Gastrocnemius medialis (tissue), 4 donors: ENCODE data around the gene ACYP1. TPM values are rescaled to one million over a fixed set of nuclear protein-coding genes. Genes with fewer than 3 reads are reported as not detected.

ENCODE experiments used
- ATAC-seq, 2 donors: fragments of 150-250 bp; one replicate each; pipeline ENCODE4 v1.9.1; 2016
- DNase-seq, 2 donors: peaks; one replicate each; pipeline ENCODE4 v3.0.0-alpha.2; 2019
- H3K27ac ChIP-seq, 4 donors: fragments of 200-600 bp; sonication (generic); 1 replicate in 1 of 4; 2 replicates in 3 of 4; pipeline ENCODE4 v1.5.1; 2016 to 2018; ENCODE audit warnings: mild to moderate bottlenecking in 2 of 4, moderate library complexity in 1 of 4
- H3K27me3 ChIP-seq, 3 donors: fragments of 200-600 bp; sonication (generic) in 2 of 3; 1 replicate in 1 of 3; 2 replicates in 2 of 3; pipeline versions ENCODE4 v1.5.1 to v1.6.0; 2016 to 2019; ENCODE audit warnings: mild to moderate bottlenecking in 1 of 3, moderate library complexity in 1 of 3
- H3K36me3 ChIP-seq, 2 donors: fragments of 200-600 bp; sonication (generic) in 1 of 2; one replicate each; pipeline ENCODE4 v1.5.1; 2017 to 2018
- H3K4me1 ChIP-seq, 2 donors: fragments of 200-600 bp; sonication (generic) in 1 of 2; one replicate each; pipeline ENCODE4 v1.5.1; 2016 to 2017; ENCODE audit warnings: mild to moderate bottlenecking in 2 of 2
- H3K4me3 ChIP-seq, 4 donors: fragments of 200-600 bp; sonication (generic) in 3 of 4; 1 replicate in 1 of 4; 2 replicates in 3 of 4; pipeline ENCODE4 v1.5.1; 2016 to 2019; ENCODE audit warnings: mild to moderate bottlenecking in 2 of 4
- H3K9me3 ChIP-seq, 3 donors: fragments of 200-600 bp; sonication (generic) in 2 of 3; 1 replicate in 1 of 3; 2 replicates in 2 of 3; pipeline ENCODE4 v1.5.1; 2016 to 2019
- POLR2A ChIP-seq, 2 donors: fragments of 450-650 bp; IDR thresholded peaks; one replicate each; pipeline ENCODE4 v1.6.1; 2017; ENCODE audit warnings: antibody characterized with exemption in 2 of 2, mild to moderate bottlenecking in 2 of 2, moderate library complexity in 2 of 2
- in situ Hi-C, 4 donors: fragments of 200-750 bp; cut with MboI; loops; one replicate each; pipeline versions ENCODE4 v1.15.0 to v1.8.0; 2017; ENCODE audit warnings: low sequenced_read_pairs in 4 of 4
- intact Hi-C: fragments of 100-400 bp; cut with DNase I; formaldehyde crosslinking; loops from one replicate; pipeline ENCODE4 v1.15.1; 2023; ENCODE audit warnings: low total_unique reads
- total RNA-seq, 4 donors: library from RNA; depleted of rRNA; stranded (reverse); fragments of >200 nt; gene quantifications; one replicate each; pipeline versions ENCODE4 v1.1.0 to v1.2.3, GENCODE V29; 2016
- TF ChIP-seq, protein P1 (sequence below), 5 experiments: fragments of 450-650 bp in 3 of 5; fragments of 200-600 bp in 2 of 5; sonication (generic) in 2 of 5; IDR thresholded peaks in 4 of 5; conservative IDR thresholded peaks in 1 of 5; 1 replicate in 4 of 5; 2 replicates in 1 of 5; pipeline ENCODE4 v1.5.1; 2016 to 2019; ENCODE audit warnings: antibody characterized with exemption in 5 of 5, mild to moderate bottlenecking in 3 of 5, moderate library complexity in 3 of 5

The ACYP1 gene
- total RNA-seq, 4 donors from 2014 or later = 12.8 to 41.2 (median 22.9) TPM

DNA sequence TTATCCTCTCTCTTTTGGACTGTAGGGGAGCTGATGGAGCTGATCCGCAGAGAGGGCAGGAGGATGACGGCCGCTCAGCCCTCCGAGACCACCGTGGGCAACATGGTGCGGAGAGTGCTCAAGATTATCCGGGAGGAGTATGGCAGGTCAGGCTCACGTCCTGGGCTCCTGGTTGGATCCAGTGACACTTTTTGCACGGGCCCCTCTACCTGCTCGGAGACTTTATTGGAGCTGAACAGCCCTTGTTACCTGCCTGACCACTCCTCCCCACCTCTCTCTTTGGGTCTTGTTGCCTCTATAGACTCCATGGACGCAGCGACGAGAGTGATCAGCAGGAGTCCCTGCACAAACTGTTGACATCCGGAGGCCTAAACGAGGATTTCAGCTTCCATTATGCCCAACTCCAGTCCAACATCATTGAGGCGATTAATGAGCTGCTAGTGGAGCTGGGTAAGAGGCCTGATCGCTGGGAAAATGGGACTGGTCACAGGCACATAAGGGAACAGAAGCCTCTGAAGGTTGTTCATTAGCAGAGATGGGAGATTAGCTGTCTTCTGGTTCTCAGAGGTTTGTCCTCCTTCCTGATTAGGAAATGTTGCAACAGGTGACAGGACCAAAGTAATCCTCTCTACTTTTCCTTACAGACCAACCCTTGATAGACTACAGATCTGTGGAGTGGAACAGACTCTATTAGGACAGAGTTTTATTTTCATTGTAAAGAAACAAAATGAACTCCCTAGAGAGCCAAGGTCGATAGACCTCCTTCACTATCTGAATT, 60.4 kb downstream of the ACYP1 start:
- H3K36me3 ChIP-seq = peaks cover 3 to 37% of the 10 kb centered on the region in 2 donors
- H3K27me3 ChIP-seq = no peaks in the 10 kb centered on the region
- H3K27ac ChIP-seq = peak overlapping the region; percentile 82 to 94 (median 87)
- intact Hi-C loops = loop anchor here (2.0 to 5.0 kb wide), 3 partner anchors 63 to 84 kb away; partner anchors contain the start of gene ZC2HC1C
- DNase-seq = no peak
- TF ChIP-seq, protein P1, sequence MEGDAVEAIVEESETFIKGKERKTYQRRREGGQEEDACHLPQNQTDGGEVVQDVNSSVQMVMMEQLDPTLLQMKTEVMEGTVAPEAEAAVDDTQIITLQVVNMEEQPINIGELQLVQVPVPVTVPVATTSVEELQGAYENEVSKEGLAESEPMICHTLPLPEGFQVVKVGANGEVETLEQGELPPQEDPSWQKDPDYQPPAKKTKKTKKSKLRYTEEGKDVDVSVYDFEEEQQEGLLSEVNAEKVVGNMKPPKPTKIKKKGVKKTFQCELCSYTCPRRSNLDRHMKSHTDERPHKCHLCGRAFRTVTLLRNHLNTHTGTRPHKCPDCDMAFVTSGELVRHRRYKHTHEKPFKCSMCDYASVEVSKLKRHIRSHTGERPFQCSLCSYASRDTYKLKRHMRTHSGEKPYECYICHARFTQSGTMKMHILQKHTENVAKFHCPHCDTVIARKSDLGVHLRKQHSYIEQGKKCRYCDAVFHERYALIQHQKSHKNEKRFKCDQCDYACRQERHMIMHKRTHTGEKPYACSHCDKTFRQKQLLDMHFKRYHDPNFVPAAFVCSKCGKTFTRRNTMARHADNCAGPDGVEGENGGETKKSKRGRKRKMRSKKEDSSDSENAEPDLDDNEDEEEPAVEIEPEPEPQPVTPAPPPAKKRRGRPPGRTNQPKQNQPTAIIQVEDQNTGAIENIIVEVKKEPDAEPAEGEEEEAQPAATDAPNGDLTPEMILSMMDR (IDR thresholded peaks at IDR 0.05 in 4 of 5, conservative IDR thresholded peaks at IDR 0.05 in 1 of 5) = no peak
- TF ChIP-seq POLR2A (IDR thresholded peaks at IDR 0.05) = no peak
- H3K4me3 ChIP-seq = peak overlapping the region; percentile 75 to 95 (median 89)
- no peaks in the 10 kb centered on the region for H3K9me3 ChIP-seq
- in situ Hi-C loops = no loop called here
- no peak for ATAC-seq
- H3K4me1 ChIP-seq = peaks cover 12 to 14% of the 10 kb centered on the region in 2 donors

Other genes with a start within 250 kb of the ACYP1 start
- not detected for gene PROX2, start 187.9 kb downstream of the ACYP1 start, total RNA-seq
- gene DLST, start 182.1 kb downstream of the ACYP1 start, total RNA-seq = 100 to 1,000 TPM in 2 of 4 donors, 10 to 100 TPM in 2; 71.3 to 157 (median 105) TPM
- gene RPS6KL1, start 140.8 kb downstream of the ACYP1 start, total RNA-seq = 10 to 100 TPM; 11.7 to 34.4 (median 18.7) TPM
- gene PGF, start 108.4 kb downstream of the ACYP1 start, total RNA-seq = 1 to 10 TPM; 2.2 to 7.8 (median 3.8) TPM
- gene EIF2B2, start 61.1 kb downstream of the ACYP1 start, total RNA-seq = 10 to 100 TPM; 42.7 to 79.0 (median 69.9) TPM
- 10 to 100 TPM; 10.4 to 21.7 (median 17.4) TPM for gene MLH3, start 12.6 kb downstream of the ACYP1 start, total RNA-seq
- gene ZC2HC1C, start 5.6 kb upstream of the ACYP1 start, total RNA-seq = 10 to 100 TPM in 1 of 4 donors, 1 to 10 TPM in 3; 5.3 to 13.1 (median 7.3) TPM
- gene NEK9, start 63.0 kb upstream of the ACYP1 start, total RNA-seq = 10 to 100 TPM; 36.3 to 93.2 (median 42.6) TPM
- 100 to 1,000 TPM; 161 to 362 (median 255) TPM for gene TMED10, start 112.6 kb upstream of the ACYP1 start, total RNA-seq
- 100 to 1,000 TPM in 1 of 4 donors, 10 to 100 TPM in 3; 16.3 to 110 (median 53.5) TPM for gene FOS, start 214.8 kb upstream of the ACYP1 start, total RNA-seq